ENCODE results near the gene SYT6. TPM values are rescaled to one million over a fixed set of nuclear protein-coding genes. Genes with fewer than 3 reads are reported as not detected.

Gene SYT6
- total RNA-seq (2021; ENCODE audit: unreplicated experiment) (not detected), Bru-seq, nascent RNA (not detected), BruChase-seq, experiment 1, labeled RNA remaining after a 2-hour chase (not detected), BruChase-seq, experiment 2, labeled RNA remaining after a 6-hour chase (not detected)
- polyA plus RNA-seq (2012; ENCODE audit: insufficient read length): not detected
- long read RNA-seq: 0 reads

- H3K27me3 ChIP-seq (ENCODE audit: control insufficient read depth, insufficient read depth, low read length): no peaks in the 10 kb centered on the region; the same call in 1 of the 2 replicates
- in situ Hi-C loops (cut with HindIII; ENCODE audit: low pct_unique_long_range_greater_than_20kb, low sequenced_read_pairs): no loop called here
- CTCF ChIA-PET: no interaction called here
These were observed at the start of gene SYT6 for GRCh38 chr1:114153261-114154145. Gene SYT6 (minus strand): TSS chr1:114153869. CDS start chr1:114153772, 97 bp downstream.

More at GRCh38 chr1:114153261-114154145, at the start of gene SYT6:
- no peak for TF ChIP-seq CTCF (IDR thresholded peaks at IDR 0.05)
- no peak for TF ChIP-seq SIN3A (IDR thresholded peaks at IDR 0.05; ENCODE audit: borderline replicate concordance, insufficient read depth, low read depth, low read length)
- no peak for TF ChIP-seq POLR2AphosphoS5 (IDR thresholded peaks at IDR 0.05; ENCODE audit: low read depth, low read length)
- TF ChIP-seq REST (IDR thresholded peaks at IDR 0.05; ENCODE audit: insufficient read depth in 1 of 2, low read depth in 2 of 2, low read length in 1 of 2): no peak
- no peak for TF ChIP-seq TCF7L2 (IDR thresholded peaks at IDR 0.05; ENCODE audit: low read depth, low read length)
- intact Hi-C loops (cut with micrococcal nuclease; ENCODE audit: unreplicated experiment): no loop called here
- DNase-seq (ENCODE audit: low read depth, low spot score): no peak
- no peak for ATAC-seq
- no peak within 1 kb of the TSS for H3K4me3 ChIP-seq (ENCODE audit: low read depth in 2 of 2, low read length in 2 of 2)
- BruUV-seq (replicated peaks): no TSS peak
- no peaks in the 10 kb centered on the region for H3K36me3 ChIP-seq (ENCODE audit: control insufficient read depth, insufficient read depth, low read length)
- H3K4me1 ChIP-seq (ENCODE audit: control insufficient read depth, insufficient read depth, low read length): no peaks in the 10 kb centered on the region
- H3K9me3 ChIP-seq (ENCODE audit: control insufficient read depth, insufficient read depth, low read depth, low read length): no peaks in the 10 kb centered on the region
- POLR2A ChIA-PET: interaction anchor here (0.5 kb wide), 1 partner anchor 984 kb away, joined by 4 read pairs; no protein-coding TSS in a partner anchor
- no peak within 1 kb of the TSS for H3K27ac ChIP-seq (ENCODE audit: low read length)

Measured in Panc1 (cell line).